ENCODE data around the gene RRH.

Gene RRH

DNA sequence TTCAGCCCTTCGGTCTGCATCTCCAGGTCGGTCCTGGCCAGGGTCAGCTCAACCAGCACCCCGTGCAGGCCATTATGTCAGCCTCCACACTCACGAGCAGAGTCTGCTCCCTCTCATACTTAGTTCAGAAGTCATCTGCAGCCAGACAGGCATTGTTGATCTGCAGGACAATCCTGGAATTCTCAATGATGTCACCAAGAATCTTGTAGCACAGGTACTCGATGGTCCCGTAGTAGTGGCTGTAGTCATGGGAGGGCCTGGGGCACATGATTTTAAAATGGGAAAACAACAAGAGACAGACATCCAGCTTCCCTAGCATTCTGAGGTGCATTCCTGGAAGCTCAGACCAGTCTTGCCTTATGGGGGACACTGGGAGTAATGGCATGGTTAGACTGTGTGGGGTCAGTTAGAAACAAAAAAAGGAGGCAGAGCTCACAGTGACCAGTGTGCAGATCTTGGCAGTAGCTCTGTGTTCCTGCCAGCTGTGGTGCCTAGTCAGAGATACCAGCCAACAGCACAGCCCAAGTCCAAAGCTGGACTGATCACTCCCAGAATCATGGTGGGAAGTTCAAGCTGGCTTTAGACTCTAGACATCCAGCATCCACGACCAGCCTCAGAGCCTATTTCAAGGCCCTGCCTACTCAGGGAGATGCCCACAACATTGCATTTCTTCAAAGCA, 52.0 kb downstream of the RRH start:
- in situ Hi-C loops (cut with MboI; ENCODE audit: low sequenced_read_pairs) = no loop called here

DNA sequence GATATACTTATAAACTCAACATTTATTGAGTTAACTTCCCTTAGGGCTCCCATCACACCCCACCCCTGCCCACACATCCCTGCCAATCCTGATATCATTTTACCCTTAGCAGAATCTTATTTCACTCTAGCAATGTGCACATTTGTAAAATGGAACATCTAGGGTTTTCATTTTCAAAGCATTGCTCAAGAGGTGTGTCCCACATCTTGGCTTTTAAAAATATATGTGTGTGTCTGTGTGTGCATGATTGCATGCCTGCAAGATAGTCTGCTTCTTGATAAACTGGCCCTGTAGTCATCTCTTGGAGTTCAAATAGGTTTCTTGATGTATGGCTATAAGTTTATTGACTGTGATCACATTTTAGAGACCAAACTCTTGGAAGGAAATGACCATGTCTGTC, 58.5 kb downstream of the RRH start:
- in situ Hi-C loops (cut with MboI; ENCODE audit: low sequenced_read_pairs) = no loop called here

DNA sequence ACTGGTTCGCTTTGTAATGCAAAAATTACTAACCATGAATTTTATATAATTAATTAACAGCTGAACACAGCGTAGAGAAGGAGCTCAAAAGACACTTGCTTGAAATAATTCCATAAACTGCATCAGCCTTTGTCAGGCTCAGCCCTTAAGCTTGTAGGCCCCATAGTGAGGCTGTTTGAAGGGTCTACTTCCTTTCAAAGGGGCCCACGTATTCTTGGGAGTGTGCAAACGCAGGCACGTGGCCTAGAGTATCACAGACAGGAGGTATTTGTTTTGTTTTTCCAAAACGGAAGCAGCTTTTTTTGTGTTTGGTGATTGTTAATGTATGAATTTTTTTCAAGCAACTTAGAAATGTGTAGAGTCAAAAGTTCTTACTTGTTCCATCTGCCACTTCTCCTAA, 59.3 kb downstream of the RRH start:
- in situ Hi-C loops (cut with MboI; ENCODE audit: low sequenced_read_pairs) = no loop called here

DNA sequence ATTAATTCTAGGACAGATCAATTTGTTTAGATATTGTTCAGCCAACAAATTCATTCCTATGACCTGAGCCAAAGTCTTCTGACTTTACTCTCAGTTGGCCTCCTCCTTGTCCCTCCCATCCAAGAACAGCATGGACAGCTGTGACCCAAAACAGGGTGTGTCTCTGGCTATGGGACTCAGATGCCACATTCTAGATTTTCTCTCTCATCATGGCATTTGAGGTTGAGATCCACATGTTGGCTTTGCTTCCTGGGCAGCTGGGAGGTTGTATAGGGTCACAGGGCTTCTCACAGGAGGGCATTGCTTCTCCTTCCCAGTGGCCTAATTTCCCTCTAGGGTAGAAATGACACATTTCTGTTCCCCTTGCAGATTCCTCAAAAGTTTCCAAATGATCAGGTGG, 62.3 kb downstream of the RRH start:
- in situ Hi-C loops (cut with MboI; ENCODE audit: low sequenced_read_pairs) = no loop called here
